Gastrocnemius medialis (tissue), 4 donors: ENCODE results near the gene OR10W1. TPM values are rescaled to one million over a fixed set of nuclear protein-coding genes. Genes with fewer than 3 reads are reported as not detected.

Source experiments
- ATAC-seq, 2 donors: fragments of 150-250 bp; one replicate each; pipeline ENCODE4 v1.9.1; 2016
- DNase-seq, 2 donors: peaks; one replicate each; pipeline ENCODE4 v3.0.0-alpha.2; 2019
- H3K27ac ChIP-seq, 4 donors: fragments of 200-600 bp; sonication (generic); 1 replicate in 1 of 4; 2 replicates in 3 of 4; pipeline ENCODE4 v1.5.1; 2016 to 2018; ENCODE audit warnings: mild to moderate bottlenecking in 2 of 4, moderate library complexity in 1 of 4
- H3K27me3 ChIP-seq, 3 donors: fragments of 200-600 bp; sonication (generic) in 2 of 3; 1 replicate in 1 of 3; 2 replicates in 2 of 3; pipeline versions ENCODE4 v1.5.1 to v1.6.0; 2016 to 2019; ENCODE audit warnings: mild to moderate bottlenecking in 1 of 3, moderate library complexity in 1 of 3
- H3K36me3 ChIP-seq, 2 donors: fragments of 200-600 bp; sonication (generic) in 1 of 2; one replicate each; pipeline ENCODE4 v1.5.1; 2017 to 2018
- H3K4me1 ChIP-seq, 2 donors: fragments of 200-600 bp; sonication (generic) in 1 of 2; one replicate each; pipeline ENCODE4 v1.5.1; 2016 to 2017; ENCODE audit warnings: mild to moderate bottlenecking in 2 of 2
- H3K4me3 ChIP-seq, 4 donors: fragments of 200-600 bp; sonication (generic) in 3 of 4; 1 replicate in 1 of 4; 2 replicates in 3 of 4; pipeline ENCODE4 v1.5.1; 2016 to 2019; ENCODE audit warnings: mild to moderate bottlenecking in 2 of 4
- H3K9me3 ChIP-seq, 3 donors: fragments of 200-600 bp; sonication (generic) in 2 of 3; 1 replicate in 1 of 3; 2 replicates in 2 of 3; pipeline ENCODE4 v1.5.1; 2016 to 2019
- CTCF ChIP-seq, 5 experiments: fragments of 450-650 bp in 3 of 5; fragments of 200-600 bp in 2 of 5; sonication (generic) in 2 of 5; IDR thresholded peaks in 4 of 5; conservative IDR thresholded peaks in 1 of 5; 1 replicate in 4 of 5; 2 replicates in 1 of 5; pipeline ENCODE4 v1.5.1; 2016 to 2019; ENCODE audit warnings: antibody characterized with exemption in 5 of 5, mild to moderate bottlenecking in 3 of 5, moderate library complexity in 3 of 5
- POLR2A ChIP-seq, 2 donors: fragments of 450-650 bp; IDR thresholded peaks; one replicate each; pipeline ENCODE4 v1.6.1; 2017; ENCODE audit warnings: antibody characterized with exemption in 2 of 2, mild to moderate bottlenecking in 2 of 2, moderate library complexity in 2 of 2
- in situ Hi-C, 4 donors: fragments of 200-750 bp; cut with MboI; loops; one replicate each; pipeline versions ENCODE4 v1.15.0 to v1.8.0; 2017; ENCODE audit warnings: low sequenced_read_pairs in 4 of 4
- intact Hi-C: fragments of 100-400 bp; cut with DNase I; formaldehyde crosslinking; loops from one replicate; pipeline ENCODE4 v1.15.1; 2023; ENCODE audit warnings: low total_unique reads
- total RNA-seq, 4 donors: library from RNA; depleted of rRNA; stranded (reverse); fragments of >200 nt; gene quantifications; one replicate each; pipeline versions ENCODE4 v1.1.0 to v1.2.3, GENCODE V29; 2016

OR10W1 gene
- total RNA-seq, 4 donors from 2014 or later: 0.31 TPM; not detected in 3

DNA sequence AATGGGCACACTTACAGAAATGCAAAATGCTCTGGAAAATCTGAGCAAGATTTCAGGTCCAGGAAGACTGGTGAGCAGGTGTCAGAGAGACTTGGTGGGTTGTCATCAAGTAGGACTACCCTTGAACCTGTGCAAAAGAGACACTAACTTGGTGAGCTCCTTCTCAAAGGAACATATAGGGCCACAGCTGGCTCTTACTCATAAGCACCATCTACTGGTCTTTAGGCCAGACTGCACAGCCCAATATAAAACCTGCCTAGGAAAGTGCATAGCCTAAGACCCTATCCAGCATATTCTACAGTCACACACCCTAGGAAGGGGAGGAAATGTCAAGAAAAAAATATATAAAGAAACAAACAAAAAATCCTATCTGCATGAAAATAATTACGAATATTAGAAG lies 18.2 kb upstream of the OR10W1 start:
- ATAC-seq (no peak), DNase-seq (no peak)
- in situ Hi-C loops: no loop called here
- Histone ChIP-seq H3K4me1 (no peaks in the 10 kb centered on the region), H3K27ac (no peak overlapping the region), H3K27me3 (no peaks in the 10 kb centered on the region), H3K9me3 (no peaks in the 10 kb centered on the region), H3K36me3 (no peaks in the 10 kb centered on the region), H3K4me3 (no peak overlapping the region)
- TF ChIP-seq CTCF (IDR thresholded peaks at IDR 0.05 in 4 of 5, conservative IDR thresholded peaks at IDR 0.05 in 1 of 5) (no peak), POLR2A (IDR thresholded peaks at IDR 0.05) (no peak)
- intact Hi-C loops: no loop called here

GRCh38 chr11:58285483-58286040 lies 17.5 kb upstream of the OR10W1 start:
- in situ Hi-C loops (no loop called here), intact Hi-C loops (no loop called here)
- no peaks in the 10 kb centered on the region for H3K36me3 ChIP-seq
- ATAC-seq: no peak
- no peak for TF ChIP-seq CTCF (IDR thresholded peaks at IDR 0.05 in 4 of 5, conservative IDR thresholded peaks at IDR 0.05 in 1 of 5)
- TF ChIP-seq POLR2A (IDR thresholded peaks at IDR 0.05): no peak
- no peaks in the 10 kb centered on the region for H3K27me3 ChIP-seq
- H3K4me1 ChIP-seq: no peaks in the 10 kb centered on the region
- H3K4me3 ChIP-seq: no peak overlapping the region
- no peaks in the 10 kb centered on the region for H3K9me3 ChIP-seq
- H3K27ac ChIP-seq: no peak overlapping the region
- no peak for DNase-seq

GRCh38 chr11:58276151-58276550 lies 8.1 kb upstream of the OR10W1 start:
- intact Hi-C loops: no loop called here

GRCh38 chr11:58275002-58275401 lies 6.9 kb upstream of the OR10W1 start:
- ATAC-seq (no peak), DNase-seq (no peak)
- no peaks in the 10 kb centered on the region for H3K4me1 ChIP-seq
- H3K36me3 ChIP-seq: no peaks in the 10 kb centered on the region
- H3K27ac ChIP-seq: no peak overlapping the region
- TF ChIP-seq CTCF (IDR thresholded peaks at IDR 0.05 in 4 of 5, conservative IDR thresholded peaks at IDR 0.05 in 1 of 5) (no peak), POLR2A (IDR thresholded peaks at IDR 0.05) (no peak)
- in situ Hi-C loops: no loop called here
- H3K9me3 ChIP-seq: no peaks in the 10 kb centered on the region
- H3K27me3 ChIP-seq: no peaks in the 10 kb centered on the region
- intact Hi-C loops: no loop called here
- no peak overlapping the region for H3K4me3 ChIP-seq

More at GRCh38 chr11:58276151-58276550, 8.1 kb upstream of the OR10W1 start:
- Histone ChIP-seq H3K36me3 (no peaks in the 10 kb centered on the region), H3K27ac (no peak overlapping the region), H3K4me1 (no peaks in the 10 kb centered on the region), H3K4me3 (no peak overlapping the region), H3K9me3 (no peaks in the 10 kb centered on the region), H3K27me3 (no peaks in the 10 kb centered on the region)
- DNase-seq (no peak), ATAC-seq (no peak)
- TF ChIP-seq CTCF (IDR thresholded peaks at IDR 0.05 in 4 of 5, conservative IDR thresholded peaks at IDR 0.05 in 1 of 5) (no peak), POLR2A (IDR thresholded peaks at IDR 0.05) (no peak)
- in situ Hi-C loops: no loop called here

GRCh38 chr11:58259983-58260382 lies 8.1 kb downstream of the OR10W1 start:
- ATAC-seq (no peak), DNase-seq (no peak)
- H3K36me3 ChIP-seq: no peaks in the 10 kb centered on the region
- no peak overlapping the region for H3K4me3 ChIP-seq
- H3K9me3 ChIP-seq: no peaks in the 10 kb centered on the region
- intact Hi-C loops: no loop called here
- H3K27me3 ChIP-seq: no peaks in the 10 kb centered on the region
- no peak overlapping the region for H3K27ac ChIP-seq
- no peak for TF ChIP-seq POLR2A (IDR thresholded peaks at IDR 0.05)
- no peak for TF ChIP-seq CTCF (IDR thresholded peaks at IDR 0.05 in 4 of 5, conservative IDR thresholded peaks at IDR 0.05 in 1 of 5)
- no peaks in the 10 kb centered on the region for H3K4me1 ChIP-seq
- in situ Hi-C loops: no loop called here
